ENCODE measurements around the gene NYNRIN. TPM values are rescaled to one million over a fixed set of nuclear protein-coding genes. Genes with fewer than 3 reads are reported as not detected.
A peak's percentile ranks its signal among the peaks of the same experiment; 100 is the strongest.

The NYNRIN gene
- total RNA-seq, 1 donor from 2014 or later = 23.1 TPM

- Histone ChIP-seq H3K4me3 (no peak overlapping the region), H3K27me3 (no peaks in the 10 kb centered on the region), H3K27ac (no peak overlapping the region), H3K36me3 (no peaks in the 10 kb centered on the region), H3K4me1 (no peaks in the 10 kb centered on the region), H3K9me3 (no peaks in the 10 kb centered on the region)
- TF ChIP-seq CTCF (IDR thresholded peaks at IDR 0.05) = no peak
- intact Hi-C loops (cut with DNase I) = no loop called here
- no peak for DNase-seq (ENCODE audit: low spot score in 2 of 2)
Observed at GRCh38 chr14:24392325-24393091, 6.3 kb upstream of the NYNRIN start.

DNA sequence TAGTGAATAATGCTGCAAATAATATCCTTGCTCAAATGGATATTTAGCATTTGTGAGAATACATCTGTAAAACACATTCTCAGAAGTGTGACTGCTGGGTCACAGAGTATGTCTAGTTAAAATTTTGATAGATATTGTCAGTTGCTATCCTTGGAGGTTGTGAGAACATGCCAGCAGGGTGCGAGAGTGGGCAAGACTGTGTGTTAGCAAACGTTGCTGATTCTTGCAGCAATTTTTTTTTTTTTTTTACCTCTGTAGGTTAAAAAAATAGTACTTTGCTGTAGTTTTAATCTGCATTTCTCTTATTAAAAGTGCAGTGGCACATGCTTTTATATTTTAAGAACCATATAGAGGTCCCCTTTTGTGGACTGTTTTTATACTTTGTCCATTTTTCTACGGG is 4.5 kb upstream of the NYNRIN start:
- no peak overlapping the region for H3K27ac ChIP-seq
- no peak for TF ChIP-seq CTCF (IDR thresholded peaks at IDR 0.05)
- intact Hi-C loops (cut with DNase I) = no loop called here
- DNase-seq (ENCODE audit: low spot score in 2 of 2) = no peak
- H3K4me1 ChIP-seq = peaks cover 0 to 3% of the 10 kb centered on the region in 2 donors
- no peaks in the 10 kb centered on the region for H3K27me3 ChIP-seq
- H3K9me3 ChIP-seq = no peaks in the 10 kb centered on the region
- no peaks in the 10 kb centered on the region for H3K36me3 ChIP-seq
- H3K4me3 ChIP-seq = no peak overlapping the region

- DNase-seq (ENCODE audit: low spot score in 2 of 2) = no peak
- peaks cover 2 to 8% of the 10 kb centered on the region in 2 donors for H3K4me1 ChIP-seq
- no peaks in the 10 kb centered on the region for H3K36me3 ChIP-seq
- TF ChIP-seq CTCF (IDR thresholded peaks at IDR 0.05) = no peak
- no peaks in the 10 kb centered on the region for H3K9me3 ChIP-seq
- no peak overlapping the region for H3K4me3 ChIP-seq
- intact Hi-C loops (cut with DNase I) = no loop called here
- no peaks in the 10 kb centered on the region for H3K27me3 ChIP-seq
- no peak overlapping the region for H3K27ac ChIP-seq
Observed at GRCh38 chr14:24395609-24396582, 2.9 kb upstream of the NYNRIN start.

DNA sequence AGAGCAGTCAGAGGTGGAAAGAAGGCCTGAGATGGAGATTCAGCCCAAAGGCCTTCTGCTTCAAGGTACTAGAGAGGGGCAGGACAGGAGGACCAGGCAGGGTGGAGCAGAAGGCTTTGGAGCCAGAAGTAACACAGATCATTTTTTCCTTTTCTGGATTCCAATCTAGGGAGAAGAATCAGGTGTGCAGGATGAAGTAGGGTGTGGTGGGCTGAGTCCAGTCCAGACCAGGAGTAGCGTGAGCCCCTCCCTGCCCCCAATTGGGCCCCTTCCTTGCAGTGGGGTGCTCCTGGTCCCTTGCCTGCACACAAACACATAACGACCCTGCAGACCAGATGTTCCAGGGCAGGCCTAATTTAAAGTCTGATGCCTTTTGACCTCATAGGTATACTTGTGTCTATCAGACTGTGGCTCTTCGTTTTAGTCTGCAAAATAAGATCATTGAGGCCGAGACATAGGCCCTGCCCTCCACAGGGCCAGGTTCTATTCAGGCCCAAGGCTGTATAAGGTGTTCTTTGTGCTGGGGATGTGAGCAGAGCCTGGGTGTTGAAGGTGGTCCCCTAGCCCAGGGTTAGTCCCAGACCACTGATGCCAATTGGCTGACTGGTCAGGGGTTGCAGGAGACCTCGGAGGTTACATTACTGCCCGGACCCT is 1.0 kb upstream of the NYNRIN start:
- Histone ChIP-seq H3K36me3 (no peaks in the 10 kb centered on the region), H3K4me1 (peaks cover 2 to 8% of the 10 kb centered on the region in 2 donors), H3K4me3 (peak overlapping the region in 1 of 2 donors; percentile 76)

More for the DNA sequence above, 1.0 kb upstream of the NYNRIN start:
- no peak for DNase-seq (ENCODE audit: low spot score in 2 of 2)
- Histone ChIP-seq H3K27ac (peak overlapping the region; percentile 47 to 59), H3K9me3 (no peaks in the 10 kb centered on the region), H3K27me3 (no peaks in the 10 kb centered on the region)
- intact Hi-C loops (cut with DNase I) = loop anchor here (2.0 kb wide), 2 partner anchors 31 kb away; partner anchors contain the start of genes CBLN3 and KHNYN
- TF ChIP-seq CTCF (IDR thresholded peaks at IDR 0.05) = no peak
